Effector CD4-positive, alpha-beta T cell (primary cell): ENCODE results near the gene SPATS2L.
"Not testable (repeated sequence)": the region's sequence is repeated elsewhere in the genome, so short reads cannot be mapped to it uniquely, and the experiment has no call there.

Experiments used
- DNase-seq: peaks from one replicate; pipeline ENCODE4 v3.0.0-alpha.2; 2020

SPATS2L gene

GRCh38 chr2:200321780-200322534, 15.5 kb downstream of the SPATS2L start:
- DNase-seq: no peak

GRCh38 chr2:200322607-200323006, 16.1 kb downstream of the SPATS2L start:
- DNase-seq: no peak

DNA sequence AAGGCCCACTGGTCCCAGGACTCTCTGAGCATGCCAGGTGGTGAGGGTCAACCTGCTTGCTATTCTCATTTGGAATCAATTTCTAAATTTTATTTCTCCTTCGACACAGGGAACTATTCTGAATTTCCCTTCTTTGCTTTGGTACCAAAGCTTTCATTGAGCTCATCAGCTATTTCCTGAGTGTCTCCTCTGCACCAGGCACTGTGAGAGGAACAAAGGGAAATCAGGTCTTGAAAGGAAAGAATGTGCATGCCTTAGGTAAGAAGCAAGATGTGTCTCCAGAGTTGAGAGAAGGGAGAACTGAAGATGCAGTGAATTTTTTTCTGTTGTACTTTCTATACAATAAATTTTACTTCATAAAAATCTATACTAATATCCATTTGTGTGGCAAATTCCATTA, 17.9 kb downstream of the SPATS2L start:
- DNase-seq: no peak

DNA sequence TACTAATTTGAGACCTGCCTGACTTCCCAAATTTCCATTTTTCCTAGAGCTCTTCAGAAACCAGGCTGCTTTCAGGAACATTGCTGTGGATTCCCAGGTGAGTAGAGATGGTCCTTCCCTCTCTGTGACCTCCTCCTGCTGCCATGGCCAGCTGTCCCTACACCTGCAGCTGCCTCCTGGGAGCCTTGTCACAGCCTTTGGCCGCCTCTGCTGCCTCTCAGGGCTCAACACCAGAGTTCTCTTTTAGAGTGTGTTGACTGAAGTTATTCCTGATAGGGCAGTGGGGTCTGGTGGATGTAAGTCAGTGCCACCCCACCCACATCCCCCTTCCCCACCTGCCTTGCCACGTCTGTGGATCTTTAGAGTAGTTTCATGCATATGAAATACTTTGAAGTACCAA, 22.9 kb downstream of the SPATS2L start:
- no peak for DNase-seq

DNA sequence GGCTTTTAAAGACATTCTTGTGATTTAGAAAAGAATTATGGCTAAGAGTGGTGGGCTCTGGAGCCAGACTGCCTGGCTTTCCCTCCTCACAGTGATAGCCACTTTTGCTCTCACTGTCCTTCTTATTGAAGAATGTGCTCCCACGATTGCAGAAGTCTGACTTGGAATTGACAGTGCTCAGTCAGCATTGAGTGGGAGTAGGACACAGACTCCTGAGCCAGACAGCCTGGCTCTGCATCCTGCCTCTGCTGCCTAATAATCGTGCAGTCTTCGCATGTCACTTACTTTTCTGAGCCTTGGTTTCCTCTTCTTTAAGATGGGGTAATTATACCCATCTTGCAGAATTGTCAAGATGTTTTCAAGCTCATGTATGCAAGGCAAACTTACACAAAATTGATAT, 23.3 kb downstream of the SPATS2L start:
- DNase-seq: no peak

DNA sequence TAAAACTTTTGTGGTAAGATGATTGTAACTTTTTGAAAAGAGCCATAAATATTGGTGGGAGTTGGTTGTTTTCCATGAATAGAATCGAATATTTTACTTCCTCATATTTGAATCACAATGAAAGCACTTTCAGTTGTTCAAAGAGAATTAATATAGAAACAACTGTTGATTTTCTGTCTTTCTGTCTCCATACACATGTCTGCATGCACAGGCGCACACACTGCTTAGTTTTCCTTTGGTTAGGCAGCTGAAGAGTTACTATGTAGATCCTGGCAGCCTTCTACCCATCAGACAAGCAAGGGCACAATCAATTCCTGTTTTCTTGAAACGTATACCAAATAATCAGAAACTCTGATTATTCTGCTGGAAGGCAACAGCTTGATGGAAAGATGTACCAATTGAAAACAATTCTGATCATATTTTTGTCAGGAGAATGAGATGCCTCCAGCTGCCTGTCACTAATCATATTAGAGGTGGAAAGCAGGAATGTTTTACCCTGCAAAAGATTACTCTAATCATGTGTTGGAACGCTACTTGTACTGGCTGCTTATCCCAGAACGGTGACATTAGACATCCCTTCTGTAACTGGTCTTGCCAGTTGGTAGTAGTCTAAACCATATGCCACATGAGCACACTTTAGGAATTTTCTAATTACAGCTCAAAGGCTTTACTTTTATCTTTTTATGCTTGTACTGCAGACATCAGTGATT, 24.0 kb downstream of the SPATS2L start:
- no peak for DNase-seq

GRCh38 chr2:200331061-200331400, 24.5 kb downstream of the SPATS2L start:
- no peak for DNase-seq

DNA sequence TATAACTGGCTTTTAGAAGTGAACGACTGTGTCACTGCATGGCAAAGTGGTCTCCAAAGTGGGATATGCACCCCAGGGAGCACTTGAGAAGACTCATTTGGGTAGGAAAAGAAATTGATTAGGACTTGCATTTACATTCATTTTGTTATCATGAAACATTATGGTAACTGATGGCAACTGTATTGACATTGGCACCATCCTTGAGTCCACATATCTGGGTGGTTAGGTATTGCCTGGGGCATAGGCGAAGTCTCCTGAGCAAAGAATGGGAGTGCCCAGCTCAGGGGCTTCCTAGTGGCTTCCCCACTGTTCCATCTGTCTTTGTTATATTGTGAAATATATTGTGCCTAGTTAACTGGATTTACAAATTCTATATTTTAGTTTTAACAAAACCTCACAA, 29.2 kb downstream of the SPATS2L start:
- DNase-seq: no peak

DNA sequence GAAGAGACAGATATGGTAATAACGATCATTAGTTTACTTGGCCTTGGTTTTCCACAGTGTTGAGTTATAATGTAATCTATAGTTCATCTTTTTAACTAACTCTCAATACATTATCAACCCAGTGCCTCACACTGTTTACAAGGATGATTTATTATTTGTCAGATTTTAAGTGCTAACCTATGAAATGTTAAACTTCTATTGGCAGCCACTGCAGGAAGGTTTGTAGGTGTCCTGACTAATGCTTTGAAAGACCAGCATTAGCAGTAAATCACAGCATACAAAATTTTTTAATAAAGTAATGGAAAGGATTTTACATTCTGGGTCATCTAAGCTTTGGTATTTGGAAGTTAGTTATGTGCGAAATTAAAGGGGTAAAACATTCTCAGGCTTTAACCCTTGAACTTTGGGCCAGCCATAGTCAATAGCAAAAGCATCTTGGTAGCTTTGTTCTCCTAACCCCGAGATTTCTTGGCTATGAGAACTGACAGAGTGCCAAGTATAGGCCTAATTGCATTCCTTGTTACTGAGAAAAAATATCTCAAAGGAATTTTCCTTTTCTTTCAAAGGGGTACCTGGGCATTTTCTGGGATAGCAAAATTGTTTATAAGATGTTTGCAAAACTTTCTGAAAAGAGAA, 30.6 kb downstream of the SPATS2L start:
- DNase-seq: no peak

DNA sequence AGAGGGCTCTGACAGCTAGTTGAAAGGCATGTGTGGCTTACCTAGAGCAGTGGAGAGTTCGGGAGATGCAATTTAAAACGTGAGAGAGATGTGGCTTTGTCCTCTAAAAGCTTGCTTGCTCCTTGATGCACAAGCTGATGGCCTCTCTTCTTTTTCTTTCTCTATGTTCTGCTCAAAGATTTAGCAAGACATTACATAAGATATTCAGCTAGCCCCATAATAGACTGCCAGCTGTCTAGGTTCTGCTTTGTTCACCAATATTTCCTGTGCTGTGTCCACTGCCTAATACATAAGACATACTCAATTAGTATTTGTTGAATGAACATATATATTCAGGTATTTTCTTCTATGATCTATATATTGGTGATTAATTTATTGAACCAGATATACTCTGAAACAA, 31.1 kb downstream of the SPATS2L start:
- no peak for DNase-seq

- DNase-seq: no peak
Observed at GRCh38 chr2:200338692-200339091, 32.2 kb downstream of the SPATS2L start.

DNA sequence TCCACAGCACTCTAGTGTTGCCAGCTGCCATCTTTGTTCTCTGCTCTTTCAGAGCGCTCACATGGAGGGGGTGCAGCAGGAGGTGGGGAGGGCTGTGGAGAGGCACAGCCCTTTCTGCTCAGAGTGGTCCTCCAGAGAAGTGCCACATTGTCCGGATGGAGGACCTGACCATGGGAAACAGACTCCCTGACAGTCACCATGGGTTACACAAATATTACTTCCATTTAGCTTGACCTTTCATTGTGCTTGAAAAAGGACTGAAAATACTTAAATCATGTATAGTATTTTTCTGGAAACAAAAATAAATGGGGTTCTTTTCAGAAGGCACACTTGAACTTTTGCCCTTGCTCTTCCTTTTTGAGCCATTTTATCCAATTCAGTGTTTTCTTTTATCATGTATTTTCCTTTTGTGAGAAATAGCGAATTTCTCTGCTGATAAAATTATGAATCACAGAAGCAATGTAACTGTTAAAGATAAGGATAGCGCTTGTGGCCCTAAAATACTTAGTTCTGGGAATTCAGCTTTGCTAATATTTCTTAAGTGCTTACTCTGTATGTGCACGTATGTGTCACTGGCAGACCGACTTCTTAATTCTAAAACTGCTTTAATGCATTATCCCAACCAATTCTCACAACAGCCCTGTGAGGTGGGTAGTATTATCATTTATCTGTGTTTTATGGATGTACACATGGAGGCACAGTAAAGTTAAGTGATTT, 34.2 kb downstream of the SPATS2L start:
- no peak for DNase-seq

- DNase-seq: no peak
Observed at GRCh38 chr2:200341376-200341775, 34.9 kb downstream of the SPATS2L start.

DNA sequence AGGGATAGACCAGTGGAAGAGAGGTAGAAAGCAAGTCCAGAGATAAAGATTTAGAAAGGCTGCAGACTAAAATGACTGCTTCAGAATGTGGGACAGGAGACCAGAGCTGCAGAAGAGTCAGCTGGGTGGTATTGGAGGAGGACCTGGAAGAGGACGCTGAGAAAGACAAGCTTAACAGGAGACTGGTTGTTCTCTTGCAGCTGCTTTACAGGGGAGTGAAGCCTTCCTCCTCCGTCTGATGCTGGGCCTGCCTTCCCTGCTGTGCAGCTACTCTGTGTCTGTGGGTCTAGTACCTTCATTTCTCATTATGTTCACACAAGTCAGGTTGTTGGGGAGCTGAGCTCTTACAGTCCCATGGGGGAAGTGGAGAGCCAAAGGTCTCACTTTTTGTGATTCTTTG, 35.7 kb downstream of the SPATS2L start:
- DNase-seq: no peak

DNA sequence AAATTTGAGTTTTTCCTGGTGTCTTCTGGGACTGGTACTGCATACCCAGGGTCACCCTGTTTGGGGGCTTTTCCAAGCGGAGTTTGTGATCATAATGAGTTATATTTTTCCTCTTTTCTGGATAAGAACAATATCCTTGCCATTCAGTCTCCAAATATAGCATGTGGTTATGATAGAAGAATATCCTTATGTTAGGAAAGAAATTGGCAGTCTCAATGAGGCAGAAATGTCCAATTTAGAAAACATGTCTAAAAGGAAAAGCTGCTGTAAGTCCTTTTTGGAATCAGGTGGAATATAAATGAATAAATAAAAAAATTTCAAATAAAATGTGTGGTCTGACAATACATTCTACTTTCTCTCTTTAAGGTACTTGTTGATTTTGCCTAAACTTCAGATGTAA, 36.2 kb downstream of the SPATS2L start:
- DNase-seq: no peak

DNA sequence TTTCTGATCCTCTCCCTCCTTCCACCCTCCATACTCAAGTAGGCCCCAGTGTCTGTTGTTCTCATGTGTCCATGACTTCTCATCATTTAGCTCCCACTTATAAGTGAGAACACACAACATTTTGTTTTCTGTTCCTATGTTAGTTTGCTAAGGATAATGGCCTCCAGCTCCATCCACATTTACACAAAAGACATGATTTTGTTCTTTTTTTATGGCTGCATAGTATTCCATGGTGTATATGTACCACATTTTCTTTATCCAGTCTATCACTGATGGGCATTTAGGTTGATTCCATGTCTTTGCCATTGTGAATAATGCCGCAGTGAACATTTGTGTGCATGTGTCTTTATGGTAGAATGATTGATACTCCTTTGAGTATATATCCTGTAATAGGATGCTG, 37.7 kb downstream of the SPATS2L start:
- not testable (repeated sequence) for DNase-seq

DNA sequence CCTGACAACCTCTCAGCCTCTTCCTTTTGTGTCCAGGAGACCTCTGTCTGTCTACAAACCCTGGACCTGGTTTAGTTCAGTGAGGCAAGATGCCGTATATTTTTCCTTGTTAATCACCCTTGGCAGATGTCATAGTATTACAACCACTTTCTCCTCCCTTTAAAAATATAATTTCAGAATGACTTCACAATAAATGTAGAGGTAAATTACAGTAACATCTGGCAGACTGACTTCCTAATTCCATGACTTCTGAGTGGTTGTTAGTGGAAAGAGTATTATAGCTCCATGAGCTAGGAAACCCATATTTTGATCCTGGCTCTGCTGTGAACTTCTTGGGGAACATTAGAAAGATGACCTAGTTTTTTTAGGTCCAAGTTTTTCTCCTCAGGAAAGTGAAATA, 39.5 kb downstream of the SPATS2L start:
- no peak for DNase-seq

DNA sequence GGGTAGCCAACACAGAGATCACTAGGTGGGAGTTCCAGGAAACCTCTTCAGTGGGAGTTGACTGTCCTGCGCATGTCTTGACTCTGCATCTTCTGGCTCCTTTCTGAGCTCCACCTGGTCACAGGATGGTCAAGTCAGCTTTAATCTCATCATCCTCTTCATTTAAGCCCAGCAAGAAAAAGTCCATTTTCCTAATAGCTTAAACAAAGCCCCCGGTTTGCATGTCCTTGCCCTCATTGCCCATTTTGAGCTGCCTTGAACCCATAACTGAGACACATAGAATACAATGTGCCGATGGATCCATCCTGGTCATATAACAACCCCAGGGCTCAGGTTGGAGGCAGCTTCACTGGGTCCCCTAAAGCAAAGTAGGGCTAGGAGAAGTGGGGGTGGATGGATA, 40.8 kb downstream of the SPATS2L start:
- DNase-seq: no peak

DNA sequence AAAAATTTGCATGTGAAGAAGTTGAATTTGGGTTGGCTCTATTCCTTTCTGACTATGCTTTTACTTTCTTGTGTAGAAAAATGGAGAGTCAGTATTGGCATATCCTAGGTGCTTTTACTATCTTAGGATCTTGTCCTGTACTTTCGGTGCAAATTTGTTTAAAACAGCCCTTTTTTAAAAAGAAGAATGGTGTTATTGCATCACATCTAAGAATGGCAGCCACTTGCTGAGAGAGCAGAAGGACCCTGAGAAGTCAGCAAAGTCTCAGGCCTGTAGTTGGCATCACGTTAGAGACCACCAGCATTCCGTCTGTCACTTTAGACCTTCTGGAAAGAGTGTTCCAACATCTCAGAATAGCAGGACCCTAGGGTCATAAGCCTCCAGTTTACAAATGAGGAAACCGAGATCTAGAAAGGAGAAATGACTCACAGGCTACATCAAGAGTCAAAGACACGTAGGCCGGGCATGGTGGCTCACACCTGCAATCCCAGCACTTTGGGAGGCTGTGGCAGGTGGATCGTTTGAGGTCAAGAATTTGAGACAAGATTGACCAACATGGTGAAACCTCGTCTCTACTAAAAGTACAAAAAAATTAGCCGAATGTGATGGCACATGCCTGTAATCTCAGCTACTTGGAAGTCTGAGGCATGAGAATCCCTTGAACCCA, 42.5 kb downstream of the SPATS2L start:
- no peak for DNase-seq

- DNase-seq: no peak
Observed at GRCh38 chr2:200349868-200350267, 43.4 kb downstream of the SPATS2L start.

- no peak for DNase-seq
Observed at GRCh38 chr2:200350850-200351285, 44.4 kb downstream of the SPATS2L start.

DNA sequence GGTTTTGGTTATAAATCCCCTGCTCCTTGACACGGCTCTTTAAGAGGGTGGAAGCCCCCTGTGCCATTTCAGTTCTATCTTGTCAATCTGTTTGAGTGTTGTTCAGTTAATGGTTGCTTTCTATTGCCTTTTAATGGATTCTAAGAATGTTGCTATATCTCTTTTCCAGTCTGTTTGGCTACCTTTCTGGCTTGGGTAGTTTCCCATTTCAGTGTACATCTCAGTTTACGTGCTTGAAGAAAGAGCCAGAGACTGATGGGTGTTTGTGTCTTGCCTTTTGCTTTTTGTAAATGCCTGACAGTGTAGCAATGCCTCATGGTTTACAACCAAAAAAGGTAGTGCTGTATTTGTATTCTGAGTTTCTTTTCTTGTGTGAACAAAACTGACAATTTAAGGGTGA, 45.3 kb downstream of the SPATS2L start:
- no peak for DNase-seq

GRCh38 chr2:200352636-200353035, 46.1 kb downstream of the SPATS2L start:
- no peak for DNase-seq
